Measurements from ENCODE around the gene HLA-DMB. TPM values are rescaled to one million over a fixed set of nuclear protein-coding genes. Genes with fewer than 3 reads are reported as not detected.

The HLA-DMB gene
- total RNA-seq, 3 donors from 2014 or later (not counting 1 experiment from before 2014, with no cell fraction given), result 19.5 to 28.1 (median 23.0) TPM

- peaks cover 12% of the 10 kb centered on the region for H3K36me3 Mint-ChIP-seq
- H3K9me3 ChIP-seq (ENCODE audit: control insufficient read depth, insufficient read depth, low read length), result no peaks in the 10 kb centered on the region
- H3K36me3 ChIP-seq (ENCODE audit: control insufficient read depth, insufficient read depth, low read length), result peaks cover 11% of the 10 kb centered on the region
- no peaks in the 10 kb centered on the region for H3K27me3 Mint-ChIP-seq (ENCODE audit: low read depth in 2 of 2)
- H3K27ac ChIP-seq (ENCODE audit: low read length), result peak overlapping the region; percentile 92
- ATAC-seq (peak in 2 of 3 donors; percentile 14 to 30), DNase-seq (peak; percentile 57 to 79)
- no peak for TF ChIP-seq CTCF (IDR thresholded peaks at IDR 0.05)
- H3K27me3 ChIP-seq (ENCODE audit: control insufficient read depth, insufficient read depth, low read length), result no peaks in the 10 kb centered on the region
- H3K27ac Mint-ChIP-seq, result peak overlapping the region; percentile 91 to 97
- H3K4me1 Mint-ChIP-seq, result peaks cover 64 to 74% of the 10 kb centered on the region in 2 donors
- under 1% methylated on average over 32 of the region's 40 CpGs for whole genome bisulfite sequencing (ENCODE audit: insufficient coverage)
- H3K4me3 ChIP-seq (ENCODE audit: low read length), result peak overlapping the region; percentile 78
- peaks cover 27% of the 10 kb centered on the region for H3K4me1 ChIP-seq (ENCODE audit: control insufficient read depth, insufficient read depth, low read length)
- H3K9me3 Mint-ChIP-seq, result no peaks in the 10 kb centered on the region
- intact Hi-C loops (cut with micrococcal nuclease), result loop anchor here (1.0 kb wide), 1 partner anchor 16 kb away; the partner anchor contains the start of gene HLA-DMA
- peak overlapping the region; percentile 96 for H3K4me3 Mint-ChIP-seq
These were observed 28.2 kb upstream of the HLA-DMB start for GRCh38 chr6:32968867-32969684.

- under 1% methylated on average over 62 of the region's 62 CpGs for WGBS (ENCODE audit: insufficient coverage)
- Histone ChIP-seq H3K4me3 (ENCODE audit: low read length) (peak within 1 kb of the TSS; percentile 78), H3K9me3 (ENCODE audit: control insufficient read depth, insufficient read depth, low read length) (no peaks in the 10 kb centered on the region), H3K27me3 (ENCODE audit: control insufficient read depth, insufficient read depth, low read length) (no peaks in the 10 kb centered on the region), H3K36me3 (ENCODE audit: control insufficient read depth, insufficient read depth, low read length) (peaks cover 7% of the 10 kb centered on the region), H3K4me1 (ENCODE audit: control insufficient read depth, insufficient read depth, low read length) (peaks cover 27% of the 10 kb centered on the region), H3K27ac (ENCODE audit: low read length) (peak within 1 kb of the TSS; percentile 92)
- peak within 1 kb of the TSS; percentile 96 for H3K4me3 Mint-ChIP-seq
- DNase-seq, result peak; percentile 95 to 99
- H3K36me3 Mint-ChIP-seq, result peaks cover 4% of the 10 kb centered on the region
- intact Hi-C loops (cut with micrococcal nuclease), result loop anchor here (1.0 kb wide), 1 partner anchor 15 kb away; the partner anchor contains the start of gene HLA-DMA
- no peaks in the 10 kb centered on the region for H3K27me3 Mint-ChIP-seq (ENCODE audit: low read depth in 2 of 2)
- peak within 1 kb of the TSS; percentile 91 to 97 for H3K27ac Mint-ChIP-seq
- no peak for TF ChIP-seq CTCF (IDR thresholded peaks at IDR 0.05)
- peaks cover 56 to 66% of the 10 kb centered on the region in 2 donors for H3K4me1 Mint-ChIP-seq
- H3K9me3 Mint-ChIP-seq, result no peaks in the 10 kb centered on the region
- ATAC-seq, result peak; percentile 44 to 67 (median 52)
These were observed 27.5 kb upstream of the HLA-DMB start, which contains the start of gene BRD2 for GRCh38 chr6:32968093-32968866. TSS of gene BRD2 (plus strand) at chr6:32968594. CDS start at chr6:32972899, 4,305 bp downstream.

GRCh38 chr6:32967151-32968091 is 26.6 kb upstream of the HLA-DMB start:
- Mint-ChIP-seq H3K36me3 (no peaks in the 10 kb centered on the region), H3K27ac (peak overlapping the region; percentile 91 to 97), H3K27me3 (ENCODE audit: low read depth in 2 of 2) (no peaks in the 10 kb centered on the region), H3K9me3 (no peaks in the 10 kb centered on the region), H3K4me3 (peak overlapping the region; percentile 96), H3K4me1 (peaks cover 47 to 57% of the 10 kb centered on the region in 2 donors)
- DNase-seq (peak in 1 of 2 donors; percentile 74), ATAC-seq (no peak)
- Histone ChIP-seq H3K4me3 (ENCODE audit: low read length) (peak overlapping the region; percentile 78), H3K36me3 (ENCODE audit: control insufficient read depth, insufficient read depth, low read length) (no peaks in the 10 kb centered on the region), H3K27me3 (ENCODE audit: control insufficient read depth, insufficient read depth, low read length) (no peaks in the 10 kb centered on the region), H3K27ac (ENCODE audit: low read length) (peak overlapping the region; percentile 92), H3K4me1 (ENCODE audit: control insufficient read depth, insufficient read depth, low read length) (peaks cover 27% of the 10 kb centered on the region), H3K9me3 (ENCODE audit: control insufficient read depth, insufficient read depth, low read length) (no peaks in the 10 kb centered on the region)
- peak; percentile 51 for TF ChIP-seq CTCF (IDR thresholded peaks at IDR 0.05)
- 3% methylated on average over 15 of the region's 16 CpGs for WGBS (ENCODE audit: insufficient coverage)
- intact Hi-C loops (cut with micrococcal nuclease), result loop anchor here (1.0 kb wide), 2 partner anchors 14 to 26 kb away; partner anchors contain the start of genes HLA-DMA and HLA-DMB
